ENCODE results near the gene ANKMY1. TPM values are rescaled to one million over a fixed set of nuclear protein-coding genes. Genes with fewer than 3 reads are reported as not detected.

Gene ANKMY1
- total RNA-seq, 4 donors from 2014 or later = 18.0 to 22.7 (median 21.1) TPM

- no peak for DNase-seq (ENCODE audit: low spot score in 2 of 2)
- TF ChIP-seq CTCF (IDR thresholded peaks at IDR 0.05) (no peak), POLR2A (IDR thresholded peaks at IDR 0.05) (no peak)
- H3K4me3 ChIP-seq (ENCODE audit: low read depth, poor library complexity, severe bottlenecking) = no peak overlapping the region
- WGBS, 2 donors = 79 to 81% methylated on average over 12 of the region's 12 CpGs
- intact Hi-C loops (cut with DNase I; ENCODE audit: low total_unique reads) = no loop called here
These were observed 78.7 kb downstream of the ANKMY1 start for GRCh38 chr2:240479111-240479501.

- no peak overlapping the region for H3K4me3 ChIP-seq (ENCODE audit: low read depth, poor library complexity, severe bottlenecking)
- no peak for TF ChIP-seq POLR2A (IDR thresholded peaks at IDR 0.05)
- no peak for TF ChIP-seq CTCF (IDR thresholded peaks at IDR 0.05)
- peak in 1 of 2 donors; percentile 67 for DNase-seq (ENCODE audit: low spot score in 2 of 2)
- WGBS, 2 donors = 92 to 93% methylated on average over 21 of the region's 21 CpGs
- intact Hi-C loops (cut with DNase I; ENCODE audit: low total_unique reads) = no loop called here
These were observed 79.3 kb downstream of the ANKMY1 start for GRCh38 chr2:240478346-240479110.

- DNase-seq (ENCODE audit: low spot score in 2 of 2) = peak in 1 of 2 donors; percentile 17
- TF ChIP-seq POLR2A (IDR thresholded peaks at IDR 0.05) (no peak), CTCF (IDR thresholded peaks at IDR 0.05) (no peak)
- intact Hi-C loops (cut with DNase I; ENCODE audit: low total_unique reads) = no loop called here
- no peak overlapping the region for H3K4me3 ChIP-seq (ENCODE audit: low read depth, poor library complexity, severe bottlenecking)
- WGBS, 2 donors = 82 to 84% methylated on average over 13 of the region's 13 CpGs
These were observed 79.9 kb downstream of the ANKMY1 start for GRCh38 chr2:240477916-240478315.

- H3K4me3 ChIP-seq (ENCODE audit: low read depth, poor library complexity, severe bottlenecking) = no peak overlapping the region
- 94 to 98% methylated on average over 4 of the region's 4 CpGs for WGBS, 2 donors
- DNase-seq (ENCODE audit: low spot score in 2 of 2) = no peak
- intact Hi-C loops (cut with DNase I; ENCODE audit: low total_unique reads) = no loop called here
- TF ChIP-seq CTCF (IDR thresholded peaks at IDR 0.05) (no peak), POLR2A (IDR thresholded peaks at IDR 0.05) (no peak)
These were observed 84.6 kb downstream of the ANKMY1 start for GRCh38 chr2:240473211-240473610.

GRCh38 chr2:240472078-240472790 is 85.6 kb downstream of the ANKMY1 start:
- no peak for TF ChIP-seq POLR2A (IDR thresholded peaks at IDR 0.05)
- no peak for TF ChIP-seq CTCF (IDR thresholded peaks at IDR 0.05)
- no peak overlapping the region for H3K4me3 ChIP-seq (ENCODE audit: low read depth, poor library complexity, severe bottlenecking)
- DNase-seq (ENCODE audit: low spot score in 2 of 2) = peak in 1 of 2 donors; percentile 68
- intact Hi-C loops (cut with DNase I; ENCODE audit: low total_unique reads) = no loop called here
- WGBS, 2 donors = 91 to 97% methylated on average over 7 to 11 of the region's 11 CpGs

Data from lower leg skin (tissue), 4 donors.